HCT116 (cell line): Measurements from ENCODE around the gene CCDC137. TPM values are rescaled to one million over a fixed set of nuclear protein-coding genes. Genes with fewer than 3 reads are reported as not detected.
A peak's percentile ranks its signal among the peaks of the same experiment; 100 is the strongest.

Experiments used
- ATAC-seq: fragments of 200-7000 bp; cut with Tn5 transposase; 2 replicates; pipeline ENCODE4 v1.9.1; 2020; ENCODE audit warnings: mild to moderate bottlenecking, moderate library complexity
- BruUV-seq: library from RNA; stranded (reverse); fragments of 400-500 nt; replicated peaks from 2 replicates; lab custom pipeline; 2021; lab: Mats Ljungman, UMichigan
- CTCF ChIA-PET: fragments of 300-600 bp; sonication (Branson Sonifier 250); formaldehyde crosslinking; loops from one replicate; lab custom pipeline; 2021; ENCODE audit warnings: antibody characterized with exemption; lab: Charles Lee
- POLR2A ChIA-PET: fragments of 300-600, 350-600 bp; sonication (Branson Sonifier 250); formaldehyde crosslinking; loops from one replicate; lab custom pipeline; 2021; ENCODE audit warnings: antibody characterized with exemption; lab: Charles Lee
- RAD21 ChIA-PET, 2 experiments: fragments of 300-600 bp; sonication (Branson Sonifier 250); formaldehyde crosslinking; loops; one replicate each; lab custom pipeline; 2023; ENCODE audit warnings: low total read pairs in 2 of 2; ENCODE audit not compliant: uncharacterized antibody in 2 of 2, unreplicated experiment in 2 of 2, low non-redundant PET in 1 of 2; lab: Charles Lee
- DNase-seq: peaks from one replicate; pipeline ENCODE4 v3.0.0-alpha.2; 2010; ENCODE audit warnings: low read depth, low spot score
- H2AFZ ChIP-seq: fragments of 200-600 bp; shearing (Covaris generic), sonication (generic); 2 replicates; pipeline ENCODE4 v1.6.1; 2017; ENCODE audit warnings: low read depth, mixed run types, mixed read lengths, antibody characterized with exemption, low read length; ENCODE audit not compliant: poor library complexity, severe bottlenecking
- H3K27ac ChIP-seq: 2 replicates; pipeline ENCODE4 v1.5.1; 2012; ENCODE audit warnings: low read depth, low read length
- H3K27me3 ChIP-seq: fragments of 200-600 bp; sonication (generic); 2 replicates; pipeline ENCODE4 v1.6.1; 2016; ENCODE audit warnings: mixed run types, low read length, mixed read lengths; ENCODE audit not compliant: insufficient read depth
- H3K36me3 ChIP-seq, 2 experiments: fragments of 200-500 bp in 1 of 2; fragments of 200-600 bp in 1 of 2; sonication (Bioruptor generic) in 1 of 2; sonication (generic) in 1 of 2; 2 replicates each; pipeline versions ENCODE4 v1.5.1 to v1.6.1; 2014 to 2016; ENCODE audit warnings: low read length in 2 of 2, inconsistent platforms in 1 of 2, mixed read lengths in 1 of 2, mixed run types in 1 of 2; ENCODE audit not compliant: insufficient read depth in 2 of 2, control insufficient read depth in 1 of 2
- H3K4me1 ChIP-seq, 2 experiments: fragments of 200-600 bp in 1 of 2; sonication (generic) in 1 of 2; 2 replicates each; pipeline versions ENCODE4 v1.5.1 to v1.6.1; 2012 to 2017; ENCODE audit warnings: low read length in 2 of 2, inconsistent platforms in 1 of 2, mild to moderate bottlenecking in 1 of 2, mixed read lengths in 1 of 2, mixed run types in 1 of 2, moderate library complexity in 1 of 2; ENCODE audit not compliant: insufficient read depth in 2 of 2, control insufficient read depth in 1 of 2
- H3K4me2 ChIP-seq: fragments of 200-600 bp; sonication (generic); 2 replicates; pipeline ENCODE4 v1.6.1; 2017; ENCODE audit warnings: mixed run types, low read length, mixed read lengths
- H3K4me3 ChIP-seq, 2 experiments: fragments of 200-600 bp in 1 of 2; sonication (generic) in 1 of 2; replicated peaks in 1 of 2; 2 replicates each; pipeline ENCODE4 v1.5.1; 2011 to 2016; ENCODE audit warnings: low read length in 2 of 2, control low read depth in 1 of 2, low read depth in 1 of 2, mild to moderate bottlenecking in 1 of 2, mixed read lengths in 1 of 2, mixed run types in 1 of 2
- H3K79me2 ChIP-seq: fragments of 200-600 bp; sonication (generic); 2 replicates; pipeline ENCODE4 v1.6.1; 2017; ENCODE audit warnings: mild to moderate bottlenecking, mixed run types, low read length, moderate library complexity, mixed read lengths; ENCODE audit not compliant: insufficient read depth
- H3K9ac ChIP-seq: fragments of 200-600 bp; sonication (generic); 2 replicates; pipeline ENCODE4 v1.6.1; 2016; ENCODE audit warnings: low read length, mixed read lengths
- H3K9me2 ChIP-seq: fragments of 200-600 bp; sonication (generic), shearing (Covaris generic); 2 replicates; pipeline ENCODE4 v1.6.1; 2017; ENCODE audit warnings: mixed run types, mild to moderate bottlenecking, moderate library complexity; ENCODE audit not compliant: insufficient read depth
- H3K9me3 ChIP-seq, 2 experiments: fragments of 200-500 bp in 1 of 2; fragments of 200-600 bp in 1 of 2; sonication (Bioruptor generic) in 1 of 2; sonication (generic) in 1 of 2; 2 replicates each; pipeline ENCODE4 v1.6.1; 2014 to 2017; ENCODE audit warnings: low read length in 2 of 2, mixed read lengths in 2 of 2, inconsistent platforms in 1 of 2, low read depth in 1 of 2, mild to moderate bottlenecking in 1 of 2, mixed run types in 1 of 2, moderate library complexity in 1 of 2; ENCODE audit not compliant: control insufficient read depth in 1 of 2, insufficient read depth in 1 of 2
- H4K20me1 ChIP-seq: fragments of 200-600 bp; sonication (generic), shearing (Covaris generic); 2 replicates; pipeline ENCODE4 v1.6.1; 2017; ENCODE audit warnings: mixed run types, mild to moderate bottlenecking, moderate library complexity; ENCODE audit not compliant: insufficient read depth
- CBX3 ChIP-seq: IDR thresholded peaks from 2 replicates; pipeline ENCODE4 v1.6.1; 2012; ENCODE audit warnings: low read depth
- CEBPB ChIP-seq: IDR thresholded peaks from 2 replicates; pipeline ENCODE4 v1.6.1; 2012; ENCODE audit warnings: low read depth
- CTCF ChIP-seq, 3 experiments: fragments of 200-600 bp in 1 of 3; sonication (generic) in 1 of 3; IDR thresholded peaks in 2 of 3; conservative IDR thresholded peaks in 1 of 3; 2 replicates each; pipeline ENCODE4 v1.5.1; 2012 to 2017; ENCODE audit warnings: low read depth in 2 of 3, low read length in 2 of 3, antibody characterized with exemption in 1 of 3, borderline replicate concordance in 1 of 3, control low read depth in 1 of 3, mild to moderate bottlenecking in 1 of 3, mixed read lengths in 1 of 3, mixed run types in 1 of 3, moderate library complexity in 1 of 3; ENCODE audit not compliant: insufficient read depth in 1 of 3
- ELF1 ChIP-seq: IDR thresholded peaks from 2 replicates; pipeline ENCODE4 v1.6.1; 2012; ENCODE audit warnings: low read depth, borderline replicate concordance
- EZH2 ChIP-seq: fragments of 200-600 bp; sonication (generic); IDR thresholded peaks from 2 replicates; pipeline ENCODE4 v1.6.1; 2017; ENCODE audit warnings: antibody characterized with exemption, mixed run types
- EZH2phosphoT487 ChIP-seq: fragments of 200-600 bp; IDR thresholded peaks from 2 replicates; pipeline ENCODE4 v1.6.1; 2018; ENCODE audit warnings: antibody characterized with exemption, borderline replicate concordance
- JUND ChIP-seq: IDR thresholded peaks from 2 replicates; pipeline ENCODE4 v1.6.1; 2012
- MAX ChIP-seq: IDR thresholded peaks from 2 replicates; pipeline ENCODE4 v1.6.1; 2012
- POLR2A ChIP-seq: IDR thresholded peaks from 2 replicates; pipeline ENCODE4 v1.7.0; 2011; ENCODE audit warnings: borderline replicate concordance; ENCODE audit not compliant: insufficient read depth, insufficient read length; ENCODE audit errors: extremely low read depth
- RAD21 ChIP-seq: IDR thresholded peaks from 2 replicates; pipeline ENCODE4 v1.6.1; 2012; ENCODE audit warnings: low read depth, mild to moderate bottlenecking
- REST ChIP-seq: IDR thresholded peaks from 2 replicates; pipeline ENCODE4 v1.6.1; 2012; ENCODE audit warnings: low read depth
- SIN3A ChIP-seq: IDR thresholded peaks from 2 replicates; pipeline ENCODE4 v1.6.1; 2012; ENCODE audit warnings: low read depth
- SP1 ChIP-seq: IDR thresholded peaks from 2 replicates; pipeline ENCODE4 v1.6.1; 2012; ENCODE audit warnings: low read depth
- SRF ChIP-seq: IDR thresholded peaks from 2 replicates; pipeline ENCODE4 v1.6.1; 2012; ENCODE audit warnings: low read depth
- TCF7L2 ChIP-seq: IDR thresholded peaks from 2 replicates; pipeline ENCODE4 v1.7.0; 2011; ENCODE audit warnings: borderline replicate concordance, inconsistent platforms; ENCODE audit not compliant: insufficient read depth, insufficient read length; ENCODE audit errors: extremely low read depth
- ZBTB33 ChIP-seq: IDR thresholded peaks from 2 replicates; pipeline ENCODE4 v1.6.1; 2011; ENCODE audit warnings: mild to moderate bottlenecking, low read length, moderate library complexity; ENCODE audit not compliant: insufficient replicate concordance; ENCODE audit errors: extremely low read depth
- ZFX ChIP-seq: fragments of 450-650 bp; IDR thresholded peaks from 2 replicates; pipeline ENCODE4 v1.6.1; 2017
- ZNF274 ChIP-seq: fragments of 200-500 bp; sonication (Bioruptor generic); IDR thresholded peaks from 2 replicates; pipeline ENCODE4 v1.6.1; 2014; ENCODE audit warnings: mild to moderate bottlenecking, low read depth, low read length, inconsistent platforms
- intact Hi-C: fragments of 100-400 bp; cut with micrococcal nuclease; formaldehyde crosslinking; loops from 2 replicates; pipeline ENCODE4 v1.10.0; 2022
- total RNA-seq: library from RNA; stranded (reverse); gene quantifications from one replicate; pipeline ENCODE4 v1.2.1, GENCODE V29; 2021; ENCODE audit not compliant: unreplicated experiment
- TF ChIP-seq, protein P1 (sequence below): IDR thresholded peaks from 2 replicates; pipeline ENCODE4 v1.6.1; 2012

CCDC137 gene
- total RNA-seq, 1 experiment from 2014 or later: 77.5 TPM

DNA sequence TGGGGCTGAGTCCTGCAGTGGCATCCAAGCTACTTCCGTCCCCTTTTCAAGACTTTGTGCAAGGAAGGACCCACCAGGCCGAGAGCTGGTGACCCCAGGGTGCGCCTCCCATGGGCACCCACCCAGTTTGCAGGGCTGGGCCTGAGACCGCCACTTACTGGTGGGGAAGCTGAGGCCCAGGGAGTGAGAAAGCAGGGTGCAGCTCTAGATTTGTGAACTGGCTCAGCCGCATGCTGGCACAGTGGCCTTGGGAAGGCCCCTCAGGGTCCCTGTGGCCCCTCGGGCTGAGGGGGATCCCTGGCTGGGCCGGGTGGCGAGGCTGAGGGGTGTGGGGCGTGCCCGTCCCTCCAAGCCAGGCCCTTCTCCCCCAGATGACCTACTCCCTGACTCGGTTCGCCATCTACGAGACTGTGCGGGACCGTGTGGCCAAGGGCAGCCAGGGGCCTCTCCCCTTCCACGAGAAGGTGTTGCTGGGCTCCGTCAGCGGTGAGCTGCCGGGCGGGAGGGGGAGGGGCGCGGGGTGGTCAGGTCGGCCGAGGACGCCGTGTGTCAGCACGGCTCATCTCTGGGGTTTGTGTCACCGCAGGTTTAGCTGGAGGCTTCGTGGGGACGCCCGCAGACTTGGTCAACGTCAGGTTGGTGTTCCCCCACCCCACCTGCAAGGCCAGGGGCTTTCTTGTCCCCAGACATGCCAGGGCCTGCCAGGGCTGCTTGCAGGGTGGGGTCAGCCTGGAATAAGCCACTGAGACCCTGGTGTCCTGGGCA lies 48.8 kb downstream of the CCDC137 start:
- peaks cover 34% of the 10 kb centered on the region for H3K79me2 ChIP-seq
- H4K20me1 ChIP-seq: no peaks in the 10 kb centered on the region
- ChIA-PET RAD21 (no interaction called here), CTCF (no interaction called here), POLR2A (interaction anchor here (0.6 kb wide), 1 partner anchor 141 kb away, joined by 3 read pairs; no protein-coding TSS in a partner anchor)
- H3K4me2 ChIP-seq: no peak overlapping the region
- TF ChIP-seq CEBPB (no peak), MAX (no peak), ELF1 (no peak), CTCF (IDR thresholded peaks at IDR 0.05 in 2 of 3, conservative IDR thresholded peaks at IDR 0.05 in 1 of 3; ENCODE audit: borderline replicate concordance in 1 of 3, insufficient read depth in 1 of 3, low read depth in 2 of 3, low read length in 2 of 3) (no peak), SRF (no peak), CBX3 (no peak), REST (no peak), ZNF274 (no peak), TCF7L2 (no peak), POLR2A (no peak), SP1 (no peak), EZH2phosphoT487 (no peak), SIN3A (no peak), ZBTB33 (no peak), RAD21 (no peak), EZH2 (no peak), JUND (no peak), ZFX (no peak)
- TF ChIP-seq, protein P1, sequence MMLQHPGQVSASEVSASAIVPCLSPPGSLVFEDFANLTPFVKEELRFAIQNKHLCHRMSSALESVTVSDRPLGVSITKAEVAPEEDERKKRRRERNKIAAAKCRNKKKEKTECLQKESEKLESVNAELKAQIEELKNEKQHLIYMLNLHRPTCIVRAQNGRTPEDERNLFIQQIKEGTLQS: no peak
- H3K4me1 ChIP-seq: peaks cover 26 to 35% of the 10 kb centered on the region in 2 experiments
- H3K9me2 ChIP-seq: no peaks in the 10 kb centered on the region
- BruUV-seq: no TSS peak
- H3K27me3 ChIP-seq: no peaks in the 10 kb centered on the region
- H3K4me3 ChIP-seq: no peak overlapping the region
- no peak overlapping the region for H2AFZ ChIP-seq
- no peak for DNase-seq
- no peaks in the 10 kb centered on the region for H3K9me3 ChIP-seq
- no peak for ATAC-seq
- H3K36me3 ChIP-seq: peaks cover 3 to 5% of the 10 kb centered on the region in 2 experiments; a peak in 3 of 4 replicates
- intact Hi-C loops: no loop called here
- H3K9ac ChIP-seq: no peak overlapping the region
- peak overlapping the region; percentile 2; the same call in 1 of the 2 replicates for H3K27ac ChIP-seq
